Neural cell (in vitro differentiated cells): ENCODE measurements around the gene ATL1. TPM values are rescaled to one million over a fixed set of nuclear protein-coding genes. Genes with fewer than 3 reads are reported as not detected.
"Not testable (repeated sequence)": the region's sequence is repeated elsewhere in the genome, so short reads cannot be mapped to it uniquely, and the experiment has no call there.

Experiments used
- H2AFZ ChIP-seq: fragments of 200-600, 300-800 bp; sonication (generic), shearing (Covaris generic); 2 replicates; pipeline ENCODE4 v1.6.0; 2014; ENCODE audit warnings: low read depth, mild to moderate bottlenecking, antibody characterized with exemption, low read length, moderate library complexity
- H3F3A ChIP-seq: fragments of 200-600 bp; shearing (Covaris generic); 2 replicates; pipeline ENCODE4 v1.6.1; 2016; ENCODE audit warnings: mild to moderate bottlenecking, moderate library complexity, mixed read lengths, antibody characterized with exemption, low read length; ENCODE audit not compliant: insufficient read depth, poor library complexity, severe bottlenecking
- H3K27ac ChIP-seq: fragments of 200-600, 300-800 bp; sonication (generic), shearing (Covaris generic); 2 replicates; pipeline ENCODE4 v1.5.1; 2014; ENCODE audit warnings: mild to moderate bottlenecking, low read length, moderate library complexity
- H3K27me3 ChIP-seq: fragments of 300-800, 200-600 bp; sonication (generic), shearing (Covaris generic); 2 replicates; pipeline ENCODE4 v1.6.0; 2014; ENCODE audit warnings: mild to moderate bottlenecking, low read depth, low read length, moderate library complexity; ENCODE audit not compliant: insufficient read depth
- H3K36me3 ChIP-seq: fragments of 300-800, 200-600 bp; sonication (generic), shearing (Covaris generic); 2 replicates; pipeline ENCODE4 v1.5.1; 2014; ENCODE audit warnings: mild to moderate bottlenecking, antibody characterized with exemption, low read length, moderate library complexity; ENCODE audit not compliant: insufficient read depth
- H3K4me2 ChIP-seq: fragments of 300-800, 200-600 bp; sonication (generic), shearing (Covaris generic); 2 replicates; pipeline ENCODE4 v1.6.0; 2014; ENCODE audit warnings: mild to moderate bottlenecking, low read length
- H3K4me3 ChIP-seq: fragments of 300-800, 200-600 bp; sonication (generic), shearing (Covaris generic); 2 replicates; pipeline ENCODE4 v1.5.1; 2014; ENCODE audit warnings: mild to moderate bottlenecking, low read length, moderate library complexity
- H3K79me2 ChIP-seq: fragments of 200-600 bp; shearing (Covaris generic); replicated peaks from 2 replicates; pipeline ENCODE4 v1.6.0; 2014; ENCODE audit warnings: mild to moderate bottlenecking, low read length, moderate library complexity; ENCODE audit not compliant: insufficient read depth
- H3K9ac ChIP-seq: fragments of 300-800, 200-600 bp; sonication (generic), shearing (Covaris generic); 2 replicates; pipeline ENCODE4 v1.6.1; 2016; ENCODE audit warnings: mild to moderate bottlenecking, low read length, mixed read lengths
- H3K9me2 ChIP-seq: fragments of 200-600 bp; shearing (Covaris generic); 2 replicates; pipeline ENCODE4 v1.6.1; 2016; ENCODE audit warnings: mild to moderate bottlenecking, low read length, mixed read lengths; ENCODE audit not compliant: insufficient read depth
- H3K9me3 ChIP-seq: fragments of 200-600, 300-800 bp; sonication (generic), shearing (Covaris generic); 2 replicates; pipeline ENCODE4 v1.6.1; 2016; ENCODE audit warnings: mild to moderate bottlenecking, mixed run types, low read length, moderate library complexity, mixed read lengths
- H4K20me1 ChIP-seq: fragments of 200-600 bp; shearing (Covaris generic); 2 replicates; pipeline ENCODE4 v1.6.1; 2016; ENCODE audit warnings: mild to moderate bottlenecking, mixed run types; ENCODE audit not compliant: insufficient read depth
- EP300 ChIP-seq: fragments of 450-650 bp; conservative IDR thresholded peaks from 2 replicates; pipeline ENCODE4 v1.6.1; 2014; ENCODE audit warnings: antibody characterized with exemption, mild to moderate bottlenecking, moderate library complexity; ENCODE audit not compliant: poor library complexity, severe bottlenecking
- EZH2 ChIP-seq: fragments of 200-600, 300-800 bp; shearing (Covaris generic), sonication (generic); IDR thresholded peaks from 2 replicates; pipeline ENCODE4 v1.6.1; 2014; ENCODE audit warnings: antibody characterized with exemption, low read length, borderline replicate concordance, mild to moderate bottlenecking; ENCODE audit not compliant: insufficient read depth, poor library complexity, severe bottlenecking
- MXI1 ChIP-seq: fragments of 450-650 bp; conservative IDR thresholded peaks from 2 replicates; pipeline ENCODE4 v1.6.1; 2014; ENCODE audit warnings: antibody characterized with exemption, mild to moderate bottlenecking; ENCODE audit not compliant: poor library complexity, severe bottlenecking
- POLR2AphosphoS5 ChIP-seq: IDR thresholded peaks from 2 replicates; pipeline ENCODE4 v1.6.1; 2012
- RAD21 ChIP-seq: fragments of 450-650 bp; conservative IDR thresholded peaks from 2 replicates; pipeline ENCODE4 v1.6.1; 2014; ENCODE audit warnings: antibody characterized with exemption, mild to moderate bottlenecking, moderate library complexity
- SMC3 ChIP-seq: fragments of 450-650 bp; conservative IDR thresholded peaks from 2 replicates; pipeline ENCODE4 v1.6.1; 2014; ENCODE audit warnings: antibody characterized with exemption, mild to moderate bottlenecking, moderate library complexity; ENCODE audit not compliant: poor library complexity
- TAF1 ChIP-seq: IDR thresholded peaks from 2 replicates; pipeline ENCODE4 v1.6.1; 2012; ENCODE audit warnings: low read depth
- polyA plus RNA-seq: library from polyadenylated mRNA; depleted of rRNA; stranded (reverse); fragments of >200 nt; gene quantifications from 2 replicates; pipeline ENCODE4 v1.2.3, GENCODE V29; 2014
- TF ChIP-seq, protein P1 (sequence below): IDR thresholded peaks from 2 replicates; pipeline ENCODE4 v1.6.1; 2012; ENCODE audit warnings: borderline replicate concordance
- TF ChIP-seq, protein P2 (sequence below): fragments of 450-650 bp; IDR thresholded peaks from 2 replicates; pipeline ENCODE4 v1.5.1; 2014; ENCODE audit warnings: antibody characterized with exemption, mild to moderate bottlenecking, moderate library complexity; ENCODE audit not compliant: poor library complexity, severe bottlenecking

ATL1 gene
- polyA plus RNA-seq, 1 donor from 2014 or later: 70.4 TPM

DNA sequence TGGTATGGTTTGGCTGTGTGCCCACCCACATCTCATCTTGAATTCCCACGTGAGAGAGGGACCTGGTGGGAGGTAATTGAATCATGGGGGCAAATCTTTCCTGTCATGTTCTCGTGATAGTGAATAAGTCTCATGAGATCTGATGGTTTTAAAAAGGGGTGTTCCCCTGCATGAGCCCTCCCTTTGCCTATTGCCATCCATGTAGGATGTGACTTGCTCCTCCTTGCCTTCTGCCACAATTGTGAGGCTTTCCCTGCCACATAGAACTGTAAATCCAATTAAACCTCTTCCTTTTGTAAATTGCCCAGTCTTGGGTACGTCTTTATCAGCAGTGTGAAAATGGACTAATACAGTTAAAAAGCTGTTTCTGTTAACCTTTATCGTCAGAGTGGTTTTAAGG, 21.9 kb upstream of the ATL1 start:
- not testable (repeated sequence) for H3K79me2 ChIP-seq, H3K9me2 ChIP-seq, H3K9ac ChIP-seq, H2AFZ ChIP-seq, H3K36me3 ChIP-seq, H4K20me1 ChIP-seq, H3K9me3 ChIP-seq, H3K27me3 ChIP-seq, H3K27ac ChIP-seq, H3K4me3 ChIP-seq, H3K4me2 ChIP-seq, H3F3A ChIP-seq

DNA sequence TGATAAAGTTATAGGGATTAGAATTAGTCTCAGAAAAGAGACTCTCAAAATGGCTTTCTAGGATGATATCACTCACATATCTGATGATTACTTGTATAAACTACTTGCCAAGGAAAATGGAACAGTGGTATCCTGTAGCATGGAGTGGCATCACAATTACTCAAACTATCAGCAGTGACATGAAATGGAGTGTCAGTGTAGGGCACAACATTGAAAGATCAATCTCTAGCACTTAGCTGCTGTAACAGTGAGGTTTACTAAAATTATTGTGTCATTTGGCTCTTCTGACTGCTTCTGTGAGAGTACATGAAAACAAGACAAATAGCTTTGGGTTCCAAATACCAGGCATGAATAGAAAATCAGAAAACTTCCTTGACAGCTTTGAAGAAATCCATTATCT, 20.9 kb upstream of the ATL1 start:
- H3K9ac ChIP-seq: no peak overlapping the region
- H3K4me2 ChIP-seq: no peak overlapping the region
- no peak overlapping the region for H3K4me3 ChIP-seq
- no peak overlapping the region for H2AFZ ChIP-seq
- no peak overlapping the region for H3K27ac ChIP-seq
- H3K9me2 ChIP-seq: no peaks in the 10 kb centered on the region
- H3K27me3 ChIP-seq: no peaks in the 10 kb centered on the region
- no peaks in the 10 kb centered on the region for H4K20me1 ChIP-seq
- no peaks in the 10 kb centered on the region for H3K79me2 ChIP-seq
- H3K36me3 ChIP-seq: no peaks in the 10 kb centered on the region
- no peaks in the 10 kb centered on the region for H3F3A ChIP-seq
- peak; percentile 85 for TF ChIP-seq POLR2AphosphoS5
- no peak for TF ChIP-seq EZH2
- no peak for TF ChIP-seq SMC3
- peak; percentile 93 for TF ChIP-seq EP300
- H3K9me3 ChIP-seq: no peaks in the 10 kb centered on the region

DNA sequence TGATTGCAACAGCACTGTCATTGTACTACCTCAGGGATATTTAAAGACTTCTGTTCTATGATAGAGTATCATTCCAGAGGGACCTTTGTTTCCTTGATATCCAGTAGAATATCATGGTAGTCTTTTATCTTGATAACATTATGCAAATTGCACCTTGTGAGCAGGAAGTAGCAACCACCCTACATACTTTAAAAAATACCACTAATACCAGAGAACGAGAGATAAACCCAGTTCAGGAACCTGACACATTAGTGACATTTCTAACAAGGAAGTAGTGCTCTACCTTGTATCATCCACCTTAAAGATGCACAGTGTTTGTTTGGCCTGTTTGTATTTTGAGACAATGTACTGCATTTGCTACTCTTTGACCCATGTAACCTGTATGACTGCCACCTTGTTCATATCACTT, 18.8 kb upstream of the ATL1 start:
- Histone ChIP-seq H3K79me2 (no peaks in the 10 kb centered on the region), H3K4me2 (no peak overlapping the region), H3K9ac (no peak overlapping the region), H3K9me2 (no peaks in the 10 kb centered on the region), H3F3A (no peaks in the 10 kb centered on the region), H3K36me3 (no peaks in the 10 kb centered on the region), H3K9me3 (no peaks in the 10 kb centered on the region), H3K4me3 (no peak overlapping the region), H4K20me1 (no peaks in the 10 kb centered on the region), H2AFZ (no peak overlapping the region), H3K27me3 (no peaks in the 10 kb centered on the region), H3K27ac (no peak overlapping the region)
- TF ChIP-seq MXI1 (no peak), EZH2 (no peak), TAF1 (no peak)
- TF ChIP-seq, protein P1, sequence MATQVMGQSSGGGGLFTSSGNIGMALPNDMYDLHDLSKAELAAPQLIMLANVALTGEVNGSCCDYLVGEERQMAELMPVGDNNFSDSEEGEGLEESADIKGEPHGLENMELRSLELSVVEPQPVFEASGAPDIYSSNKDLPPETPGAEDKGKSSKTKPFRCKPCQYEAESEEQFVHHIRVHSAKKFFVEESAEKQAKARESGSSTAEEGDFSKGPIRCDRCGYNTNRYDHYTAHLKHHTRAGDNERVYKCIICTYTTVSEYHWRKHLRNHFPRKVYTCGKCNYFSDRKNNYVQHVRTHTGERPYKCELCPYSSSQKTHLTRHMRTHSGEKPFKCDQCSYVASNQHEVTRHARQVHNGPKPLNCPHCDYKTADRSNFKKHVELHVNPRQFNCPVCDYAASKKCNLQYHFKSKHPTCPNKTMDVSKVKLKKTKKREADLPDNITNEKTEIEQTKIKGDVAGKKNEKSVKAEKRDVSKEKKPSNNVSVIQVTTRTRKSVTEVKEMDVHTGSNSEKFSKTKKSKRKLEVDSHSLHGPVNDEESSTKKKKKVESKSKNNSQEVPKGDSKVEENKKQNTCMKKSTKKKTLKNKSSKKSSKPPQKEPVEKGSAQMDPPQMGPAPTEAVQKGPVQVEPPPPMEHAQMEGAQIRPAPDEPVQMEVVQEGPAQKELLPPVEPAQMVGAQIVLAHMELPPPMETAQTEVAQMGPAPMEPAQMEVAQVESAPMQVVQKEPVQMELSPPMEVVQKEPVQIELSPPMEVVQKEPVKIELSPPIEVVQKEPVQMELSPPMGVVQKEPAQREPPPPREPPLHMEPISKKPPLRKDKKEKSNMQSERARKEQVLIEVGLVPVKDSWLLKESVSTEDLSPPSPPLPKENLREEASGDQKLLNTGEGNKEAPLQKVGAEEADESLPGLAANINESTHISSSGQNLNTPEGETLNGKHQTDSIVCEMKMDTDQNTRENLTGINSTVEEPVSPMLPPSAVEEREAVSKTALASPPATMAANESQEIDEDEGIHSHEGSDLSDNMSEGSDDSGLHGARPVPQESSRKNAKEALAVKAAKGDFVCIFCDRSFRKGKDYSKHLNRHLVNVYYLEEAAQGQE: no peak

DNA sequence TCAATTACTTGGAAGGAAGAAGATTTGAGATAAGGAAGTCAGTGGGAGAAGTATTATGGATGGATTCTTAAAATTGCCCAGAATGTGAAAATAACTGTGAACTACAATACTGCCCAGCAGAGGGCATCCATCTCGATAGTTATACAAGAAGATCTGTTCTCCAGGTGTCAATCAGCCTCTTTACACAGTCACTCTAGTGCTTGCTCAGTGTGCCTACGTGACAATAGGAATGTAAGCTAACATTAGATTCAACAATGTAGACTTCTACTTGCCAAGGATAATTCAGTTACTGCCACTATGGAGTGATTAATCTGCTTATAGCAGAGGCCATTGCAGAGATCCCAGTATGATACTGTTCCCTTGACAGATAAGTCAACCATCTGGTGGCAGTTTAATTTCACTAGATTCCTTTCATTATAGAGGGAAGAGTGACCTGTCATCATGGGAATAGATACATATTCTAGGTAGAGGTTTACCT, 17.0 kb upstream of the ATL1 start:
- Histone ChIP-seq H3K9me3 (no peaks in the 10 kb centered on the region), H3K9ac (peak overlapping the region; percentile 6)
- TF ChIP-seq SMC3 (peak; percentile 82), RAD21 (peak; percentile 66), EZH2 (no peak), TAF1 (no peak), MXI1 (no peak), EP300 (peak; percentile 84), POLR2AphosphoS5 (peak; percentile 74)
- TF ChIP-seq, protein P1: peak; percentile 68
- TF ChIP-seq, protein P2, sequence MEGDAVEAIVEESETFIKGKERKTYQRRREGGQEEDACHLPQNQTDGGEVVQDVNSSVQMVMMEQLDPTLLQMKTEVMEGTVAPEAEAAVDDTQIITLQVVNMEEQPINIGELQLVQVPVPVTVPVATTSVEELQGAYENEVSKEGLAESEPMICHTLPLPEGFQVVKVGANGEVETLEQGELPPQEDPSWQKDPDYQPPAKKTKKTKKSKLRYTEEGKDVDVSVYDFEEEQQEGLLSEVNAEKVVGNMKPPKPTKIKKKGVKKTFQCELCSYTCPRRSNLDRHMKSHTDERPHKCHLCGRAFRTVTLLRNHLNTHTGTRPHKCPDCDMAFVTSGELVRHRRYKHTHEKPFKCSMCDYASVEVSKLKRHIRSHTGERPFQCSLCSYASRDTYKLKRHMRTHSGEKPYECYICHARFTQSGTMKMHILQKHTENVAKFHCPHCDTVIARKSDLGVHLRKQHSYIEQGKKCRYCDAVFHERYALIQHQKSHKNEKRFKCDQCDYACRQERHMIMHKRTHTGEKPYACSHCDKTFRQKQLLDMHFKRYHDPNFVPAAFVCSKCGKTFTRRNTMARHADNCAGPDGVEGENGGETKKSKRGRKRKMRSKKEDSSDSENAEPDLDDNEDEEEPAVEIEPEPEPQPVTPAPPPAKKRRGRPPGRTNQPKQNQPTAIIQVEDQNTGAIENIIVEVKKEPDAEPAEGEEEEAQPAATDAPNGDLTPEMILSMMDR: peak; percentile 84

More for the DNA sequence above, 17.0 kb upstream of the ATL1 start:
- no peaks in the 10 kb centered on the region for H3K9me2 ChIP-seq
- H3K79me2 ChIP-seq: no peaks in the 10 kb centered on the region
- no peaks in the 10 kb centered on the region for H3K36me3 ChIP-seq
- peak overlapping the region; percentile 34 for H3K4me2 ChIP-seq
- no peaks in the 10 kb centered on the region for H4K20me1 ChIP-seq
- peak overlapping the region; percentile 41 for H3K4me3 ChIP-seq
- no peaks in the 10 kb centered on the region for H3K27me3 ChIP-seq
- no peaks in the 10 kb centered on the region for H3F3A ChIP-seq
- H3K27ac ChIP-seq: peak overlapping the region; percentile 74
- H2AFZ ChIP-seq: no peak overlapping the region
